ENCODE results near the gene PITPNB. TPM values are rescaled to one million over a fixed set of nuclear protein-coding genes. Genes with fewer than 3 reads are reported as not detected.

PITPNB gene
- 67.6 and 68.6 TPM in 2 replicates for total RNA-seq

DNA sequence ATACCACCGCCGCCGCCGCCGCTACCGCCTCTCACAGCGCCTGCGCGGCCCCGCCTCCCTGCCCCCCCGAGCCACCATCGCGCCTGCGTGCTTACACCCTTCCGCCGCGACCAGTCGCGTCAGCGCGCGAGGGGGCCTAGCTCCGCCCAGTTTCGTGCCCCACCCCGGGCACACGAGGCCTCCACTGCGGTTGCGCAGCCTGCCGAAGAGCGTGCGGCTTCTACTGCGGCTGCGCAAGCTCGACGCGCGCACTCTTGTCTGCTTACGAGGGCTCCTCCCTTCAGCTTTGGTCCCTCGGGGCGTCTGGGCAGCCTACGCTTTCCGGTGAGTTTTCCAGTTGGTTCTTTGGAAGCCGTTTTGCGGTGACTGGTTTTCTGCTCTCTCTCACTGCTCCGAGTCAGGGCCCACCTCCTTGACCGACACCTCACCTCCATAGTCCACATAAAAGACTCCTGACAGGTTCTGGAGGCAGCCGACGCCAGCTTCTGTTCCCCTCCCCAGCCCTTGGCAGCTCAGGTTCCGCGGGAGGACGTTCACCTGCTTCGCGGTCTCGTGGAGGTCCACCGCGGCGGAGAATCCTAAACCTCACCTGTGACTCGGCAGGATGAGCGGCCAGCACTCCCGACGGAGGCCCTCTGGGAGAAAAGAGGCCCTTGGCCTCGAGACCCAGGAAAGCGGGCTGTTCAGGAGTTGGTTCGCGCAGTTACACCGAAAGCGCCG, at the start of gene PITPNB:
TSS of gene PITPNB (minus strand) at position 35 of the 720 bp plus-strand sequence. CDS start 65 bp downstream, outside the sequence.

Small RNA genes lying within 50 kb of the gene (small RNA-seq; reads per million reads assigned to genes)
- not detected for gene MIR3199-1
- gene RF02198 = not detected

Other genes starting within 250 kb of the PITPNB start
- gene MN1, start 117.5 kb downstream of the PITPNB start, total RNA-seq = 0.65 and 1.6 TPM in 2 replicates

Data from thoracic aorta endothelial cell (primary cell).